ENCODE results near the gene CGNL1.

The CGNL1 gene

DNA sequence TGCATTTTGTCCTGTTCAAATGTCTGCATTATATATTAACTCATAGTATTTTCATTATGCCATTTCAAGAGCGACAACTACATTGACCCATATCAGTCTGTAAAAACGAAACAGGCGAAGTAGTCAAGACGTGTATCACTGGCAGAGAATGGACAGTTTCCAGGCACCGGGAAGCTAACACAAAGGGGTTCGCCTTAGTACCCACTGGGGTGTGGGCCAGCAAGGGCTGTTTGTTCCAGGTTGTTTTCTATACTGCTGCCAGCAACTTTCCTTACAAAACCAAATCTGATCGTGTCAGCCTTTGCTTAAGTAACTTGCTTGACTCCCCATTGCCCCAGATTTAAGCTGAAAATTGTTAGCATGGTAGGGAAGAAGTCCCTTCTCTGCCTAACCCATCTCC is 87.1 kb downstream of the CGNL1 start:
- DNase-seq = no peak

DNA sequence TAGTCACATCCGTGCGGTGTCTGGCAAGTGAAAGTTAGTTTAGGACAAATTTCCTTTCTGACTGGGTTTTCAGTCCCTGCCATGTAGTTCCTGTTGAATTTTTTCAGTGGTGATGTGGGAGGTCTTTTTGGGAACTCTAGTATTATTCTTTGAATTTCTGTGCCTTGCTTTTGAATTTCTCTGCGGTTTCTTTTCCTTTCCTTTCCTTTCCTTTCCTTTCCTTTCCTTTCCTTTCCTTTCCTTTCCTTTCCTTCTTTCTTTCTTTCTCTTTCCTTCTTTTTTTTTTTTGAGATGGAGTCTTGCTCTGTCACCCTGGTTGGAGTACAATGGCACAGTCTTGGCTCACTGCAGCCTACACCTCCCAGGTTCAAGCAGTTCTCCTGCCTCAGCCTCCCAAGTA is 88.2 kb downstream of the CGNL1 start:
- no peak for DNase-seq

GRCh38 chr15:57468486-57468885 is 92.2 kb downstream of the CGNL1 start:
- DNase-seq = no peak

GRCh38 chr15:57470543-57470942 is 94.2 kb downstream of the CGNL1 start:
- DNase-seq = no peak

- no peak for DNase-seq
These were observed 96.6 kb downstream of the CGNL1 start for GRCh38 chr15:57472861-57473260.

DNA sequence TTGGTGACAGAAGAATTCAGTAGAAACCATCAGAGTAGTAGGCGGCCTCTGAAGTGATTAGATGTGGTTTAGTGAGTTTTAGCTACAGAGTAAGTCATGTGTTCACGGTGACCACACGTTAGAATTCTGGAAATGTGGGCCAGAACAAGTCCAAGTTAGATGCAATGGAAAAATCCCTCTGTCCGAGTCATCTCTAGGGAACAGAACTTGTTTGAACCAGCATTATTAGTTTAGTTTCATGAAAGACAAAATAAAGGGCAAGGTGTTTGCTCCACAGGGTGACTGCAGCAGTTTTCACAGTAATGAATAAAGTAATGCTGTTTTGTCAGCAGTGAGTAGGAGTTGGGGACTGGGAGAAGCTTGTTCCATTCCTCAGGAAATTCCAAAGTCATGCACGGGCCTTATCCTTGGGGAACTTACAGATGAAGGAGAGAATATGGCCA is 100.2 kb downstream of the CGNL1 start:
- no peak for DNase-seq

GRCh38 chr15:57477736-57478522 is 101.6 kb downstream of the CGNL1 start:
- DNase-seq = no peak

GRCh38 chr15:57479005-57479404 is 102.7 kb downstream of the CGNL1 start:
- no peak for DNase-seq

DNA sequence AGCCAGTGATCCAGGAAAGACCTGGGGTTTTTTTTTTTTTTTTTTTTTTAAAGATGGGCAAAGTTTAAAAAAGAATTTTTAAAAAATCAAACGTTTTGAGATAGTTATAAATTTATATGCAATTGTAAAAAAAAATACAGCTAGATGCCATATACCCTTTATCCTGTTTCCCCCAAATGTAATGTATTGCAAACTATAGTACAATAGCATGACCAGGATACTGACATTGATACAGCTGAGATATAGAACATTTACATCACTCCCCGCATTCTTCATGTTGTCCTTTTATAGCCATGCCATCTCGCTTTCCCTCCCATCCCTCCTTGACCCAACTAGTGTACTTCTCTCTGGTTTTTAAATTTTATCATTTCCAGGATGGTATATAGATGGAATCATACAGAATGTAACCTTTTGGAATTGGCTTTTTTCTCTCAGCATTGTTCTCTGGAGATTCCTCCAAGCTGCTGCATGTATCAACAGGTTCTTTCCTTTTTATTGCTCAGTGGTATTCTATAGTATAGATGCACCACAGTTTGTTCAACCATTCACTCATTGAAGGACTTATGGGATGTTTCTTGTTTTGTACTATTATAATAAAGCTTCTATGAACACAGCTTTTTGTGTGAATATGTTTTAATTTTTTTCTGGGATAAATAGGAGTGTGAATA is 104.9 kb downstream of the CGNL1 start:
- DNase-seq = no peak

- no peak for DNase-seq
These were observed 109.6 kb downstream of the CGNL1 start for GRCh38 chr15:57485869-57486268.

GRCh38 chr15:57486833-57487232 is 110.5 kb downstream of the CGNL1 start:
- DNase-seq = no peak

- no peak for DNase-seq
These were observed 112.8 kb downstream of the CGNL1 start for GRCh38 chr15:57489122-57489521.

DNA sequence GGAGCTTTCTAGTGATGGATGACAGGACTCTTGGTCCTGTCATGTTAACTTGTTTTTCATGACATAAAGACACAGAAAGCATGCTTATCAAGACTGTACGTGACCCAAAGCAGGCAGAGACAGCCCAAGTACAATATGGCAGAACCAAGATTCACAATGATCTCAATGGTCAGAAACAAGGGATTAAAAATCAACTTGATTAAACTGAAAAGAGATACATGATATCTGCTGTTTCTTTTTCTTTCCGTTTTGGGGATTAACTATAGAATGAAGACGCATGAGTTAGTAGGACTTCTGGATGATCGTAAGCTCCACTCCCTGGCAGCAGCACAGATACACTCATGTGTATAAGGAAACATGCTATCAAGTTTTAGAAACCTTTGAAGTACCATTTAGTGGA is 117.0 kb downstream of the CGNL1 start:
- DNase-seq = no peak

- no peak for DNase-seq
These were observed 118.3 kb downstream of the CGNL1 start for GRCh38 chr15:57494581-57494980.

DNA sequence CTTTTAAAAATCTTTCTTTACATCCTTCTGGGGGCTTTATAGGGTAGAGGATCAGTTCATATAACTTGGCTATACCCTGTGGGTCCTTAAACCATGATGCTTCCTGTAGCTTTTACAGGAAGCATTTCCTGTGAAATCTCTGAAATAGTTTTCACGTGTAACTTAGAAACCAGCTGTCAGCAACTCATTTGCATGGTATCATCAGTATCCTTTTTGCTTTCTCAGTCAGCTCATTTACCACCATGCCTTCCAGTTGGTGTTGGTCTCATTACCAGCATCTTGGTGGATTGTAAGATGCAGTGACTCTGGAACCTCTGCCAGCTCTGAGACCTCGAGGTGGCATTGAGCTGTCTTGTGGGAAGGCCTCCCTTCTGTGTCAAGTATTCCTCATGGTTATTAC is 118.7 kb downstream of the CGNL1 start:
- DNase-seq = no peak

DNA sequence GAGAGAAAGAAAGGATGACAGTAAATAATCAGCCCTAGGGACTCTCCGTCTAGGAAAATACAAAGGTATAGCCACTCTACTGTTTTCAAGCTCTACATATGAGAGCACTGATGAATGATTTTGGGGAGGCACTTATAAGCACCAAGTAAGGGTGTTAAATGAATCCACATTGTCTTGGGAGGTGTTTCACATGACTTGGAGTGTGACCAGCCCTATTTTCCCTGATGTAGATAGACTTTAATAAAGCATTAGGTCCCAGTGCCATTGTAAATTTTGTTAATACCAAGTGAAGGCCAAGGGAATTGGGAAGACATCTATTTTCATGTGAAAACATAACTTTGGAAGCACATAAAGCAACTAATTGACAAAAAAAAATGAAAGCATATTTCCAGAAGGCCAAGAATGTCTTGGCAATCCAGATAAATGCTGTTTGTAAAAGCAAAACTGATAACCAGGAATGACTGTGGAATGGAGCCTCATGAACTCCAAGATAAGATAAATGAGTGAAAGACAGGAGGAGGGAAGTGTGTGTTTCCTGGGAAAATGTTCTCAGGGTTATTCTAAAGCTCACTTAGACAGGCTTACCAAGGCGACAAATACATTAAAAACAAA is 119.4 kb downstream of the CGNL1 start:
- DNase-seq = no peak

DNA sequence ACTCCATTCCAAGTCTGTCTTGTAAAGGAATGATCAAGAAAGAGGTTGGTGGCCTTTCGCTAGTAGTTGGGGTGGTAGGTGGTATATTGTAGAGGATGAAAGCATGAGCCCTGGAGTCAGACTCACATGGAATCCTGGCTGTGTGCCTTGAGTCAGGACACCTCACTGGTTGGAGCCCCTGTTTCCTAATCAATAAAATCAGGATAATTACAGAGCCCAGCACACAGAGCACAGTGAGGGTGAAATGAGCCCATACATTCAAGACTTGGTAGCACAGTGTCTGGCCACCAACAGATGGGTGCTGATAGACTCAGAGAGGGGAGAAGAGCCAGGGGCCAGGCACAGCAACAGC is 120.3 kb downstream of the CGNL1 start:
- DNase-seq = no peak

DNA sequence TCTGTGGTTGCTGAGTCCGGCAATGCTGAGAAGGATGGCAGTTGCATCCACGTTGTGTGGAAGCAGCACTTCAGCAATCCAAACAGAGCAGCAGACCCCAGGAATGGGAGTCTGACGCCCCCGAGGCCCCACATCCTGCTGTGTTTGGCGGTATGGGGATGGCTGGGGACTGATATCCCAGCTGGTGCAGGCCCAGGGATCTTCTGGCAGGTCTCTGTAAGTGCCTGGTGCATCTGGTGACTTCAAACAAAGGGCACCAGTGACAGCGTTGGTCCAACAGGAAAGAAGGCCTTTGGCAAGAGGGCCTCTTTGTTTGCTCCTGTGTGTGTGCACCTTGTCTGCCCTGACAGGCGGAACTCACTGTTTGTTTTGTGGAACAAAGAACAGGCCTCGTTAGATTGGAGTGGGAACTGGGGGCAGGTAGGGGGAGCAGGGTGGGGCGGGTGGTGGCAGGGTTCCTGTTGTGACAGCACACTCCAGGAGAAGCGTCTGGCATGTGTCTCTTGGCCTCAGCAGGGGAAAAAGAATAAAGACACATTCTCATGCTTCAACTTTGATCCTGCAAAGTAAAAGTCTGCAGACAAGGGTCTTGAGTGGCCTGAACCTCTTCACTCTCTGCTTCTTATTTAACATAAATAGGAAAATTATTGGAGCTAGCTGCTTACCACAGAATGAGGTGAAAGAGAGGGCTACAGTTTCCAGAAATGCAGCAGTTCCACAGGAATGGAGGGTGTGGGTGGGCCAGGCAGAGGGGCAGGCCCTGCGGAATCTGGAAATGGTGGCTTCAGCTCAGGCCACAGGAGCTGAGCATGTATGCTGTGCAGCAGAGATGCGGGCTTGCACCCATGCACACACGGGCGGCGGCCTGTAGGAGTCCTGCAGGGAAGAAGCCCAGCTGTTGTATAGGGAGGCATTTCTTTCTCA is 120.9 kb downstream of the CGNL1 start:
- DNase-seq = no peak

GRCh38 chr15:57500256-57500655 is 124.0 kb downstream of the CGNL1 start:
- no peak for DNase-seq

DNA sequence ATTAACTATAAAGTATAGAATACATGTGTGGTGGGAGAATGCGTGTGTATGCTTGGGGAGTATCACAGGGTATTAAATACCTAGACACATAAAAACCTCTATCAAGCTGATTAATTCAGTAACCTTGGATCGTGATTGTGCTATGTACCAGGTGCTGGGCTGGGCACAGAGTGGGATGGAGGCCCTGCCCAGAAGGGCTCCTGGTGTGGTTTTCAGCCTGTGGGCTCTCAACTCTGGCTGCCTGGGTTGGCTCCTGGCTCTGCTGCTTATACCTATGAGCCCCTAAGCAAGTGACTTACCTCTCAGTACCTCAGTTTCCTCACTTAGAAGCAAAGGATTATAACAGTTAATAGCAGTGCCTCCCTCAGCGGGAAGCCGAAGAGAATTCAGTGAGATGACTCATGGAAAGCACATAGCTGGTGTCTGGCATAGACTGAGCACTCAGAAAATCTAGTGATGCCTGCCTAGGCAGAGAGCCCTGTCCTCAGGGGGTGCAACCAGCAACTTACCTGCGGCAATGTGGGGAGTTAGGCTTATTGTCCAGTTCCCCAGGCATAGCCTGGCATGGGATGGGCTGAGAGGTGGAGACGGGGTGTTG is 124.8 kb downstream of the CGNL1 start:
- no peak for DNase-seq

GRCh38 chr15:57502116-57502515 is 125.8 kb downstream of the CGNL1 start:
- no peak for DNase-seq

- DNase-seq = no peak
These were observed 126.9 kb downstream of the CGNL1 start for GRCh38 chr15:57503051-57503702.

Measured in stimulated activated CD4-positive, alpha-beta T cell treated with anti-CD3 and anti-CD28 coated beads, Interleukin-2, amount 100 ng/mL, for 48 hours (primary cell).